Measurements from ENCODE around the gene CFDP1. TPM values are rescaled to one million over a fixed set of nuclear protein-coding genes. Genes with fewer than 3 reads are reported as not detected.

CFDP1 gene
- total and polyA plus RNA-seq, 2 of the 13 experiments (the other 11 are each of a cell fraction or from before 2014, with no cell fraction given), result 78.6 to 153 TPM

DNA sequence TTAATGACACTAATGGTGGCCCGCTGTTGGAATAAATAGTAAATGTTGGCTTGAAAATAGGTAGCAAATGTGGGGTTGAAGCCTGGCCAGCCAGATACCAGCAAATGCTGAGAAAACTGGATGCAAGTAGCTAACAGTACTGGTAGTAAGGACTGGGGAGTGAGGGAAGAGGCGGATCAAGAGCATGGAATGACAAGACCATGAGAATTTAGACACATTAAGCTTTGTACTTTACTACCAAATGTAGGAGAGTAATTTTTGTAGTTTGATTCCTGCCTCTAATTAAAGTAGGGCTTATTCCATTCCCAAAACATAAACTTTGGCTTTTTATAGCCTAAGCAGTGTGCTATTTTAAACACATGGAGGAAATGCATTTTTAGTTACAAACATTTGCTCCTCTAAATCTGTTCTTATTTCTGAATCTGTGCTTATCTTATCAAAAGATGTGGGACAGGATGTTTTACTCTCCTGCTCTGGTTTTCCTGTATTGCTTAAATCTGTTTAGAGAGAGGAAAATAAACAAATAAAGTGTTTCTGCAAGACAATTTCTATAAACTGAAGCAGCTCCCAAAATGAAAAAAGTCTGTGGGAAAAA, 44.1 kb downstream of the CFDP1 start:
- in situ Hi-C loops (cut with HindIII; ENCODE audit: extremely low pct_ligation_motif_present, low pct_unique_long_range_greater_than_20kb) (loop anchor here (5.0 kb wide), 1 partner anchor 192 kb away; no protein-coding TSS in a partner anchor), intact Hi-C loops (cut with micrococcal nuclease; ENCODE audit: unreplicated experiment) (loop anchor here (5.0 kb wide), 1 partner anchor 137 kb away; the partner anchor contains the start of gene BCAR1)
- ATAC-seq, result no peak
- H3K4me2 ChIP-seq (ENCODE audit: low read depth, low read length), result no peak overlapping the region
- TF ChIP-seq ZNF616 (CRISPR knock-in tag; IDR thresholded peaks at IDR 0.05; ENCODE audit: low read depth), result no peak
- TF ChIP-seq, protein P1, sequence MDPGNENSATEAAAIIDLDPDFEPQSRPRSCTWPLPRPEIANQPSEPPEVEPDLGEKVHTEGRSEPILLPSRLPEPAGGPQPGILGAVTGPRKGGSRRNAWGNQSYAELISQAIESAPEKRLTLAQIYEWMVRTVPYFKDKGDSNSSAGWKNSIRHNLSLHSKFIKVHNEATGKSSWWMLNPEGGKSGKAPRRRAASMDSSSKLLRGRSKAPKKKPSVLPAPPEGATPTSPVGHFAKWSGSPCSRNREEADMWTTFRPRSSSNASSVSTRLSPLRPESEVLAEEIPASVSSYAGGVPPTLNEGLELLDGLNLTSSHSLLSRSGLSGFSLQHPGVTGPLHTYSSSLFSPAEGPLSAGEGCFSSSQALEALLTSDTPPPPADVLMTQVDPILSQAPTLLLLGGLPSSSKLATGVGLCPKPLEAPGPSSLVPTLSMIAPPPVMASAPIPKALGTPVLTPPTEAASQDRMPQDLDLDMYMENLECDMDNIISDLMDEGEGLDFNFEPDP (CRISPR knock-in tag; conservative IDR thresholded peaks at IDR 0.05), result no peak
- TF ChIP-seq, protein P2, sequence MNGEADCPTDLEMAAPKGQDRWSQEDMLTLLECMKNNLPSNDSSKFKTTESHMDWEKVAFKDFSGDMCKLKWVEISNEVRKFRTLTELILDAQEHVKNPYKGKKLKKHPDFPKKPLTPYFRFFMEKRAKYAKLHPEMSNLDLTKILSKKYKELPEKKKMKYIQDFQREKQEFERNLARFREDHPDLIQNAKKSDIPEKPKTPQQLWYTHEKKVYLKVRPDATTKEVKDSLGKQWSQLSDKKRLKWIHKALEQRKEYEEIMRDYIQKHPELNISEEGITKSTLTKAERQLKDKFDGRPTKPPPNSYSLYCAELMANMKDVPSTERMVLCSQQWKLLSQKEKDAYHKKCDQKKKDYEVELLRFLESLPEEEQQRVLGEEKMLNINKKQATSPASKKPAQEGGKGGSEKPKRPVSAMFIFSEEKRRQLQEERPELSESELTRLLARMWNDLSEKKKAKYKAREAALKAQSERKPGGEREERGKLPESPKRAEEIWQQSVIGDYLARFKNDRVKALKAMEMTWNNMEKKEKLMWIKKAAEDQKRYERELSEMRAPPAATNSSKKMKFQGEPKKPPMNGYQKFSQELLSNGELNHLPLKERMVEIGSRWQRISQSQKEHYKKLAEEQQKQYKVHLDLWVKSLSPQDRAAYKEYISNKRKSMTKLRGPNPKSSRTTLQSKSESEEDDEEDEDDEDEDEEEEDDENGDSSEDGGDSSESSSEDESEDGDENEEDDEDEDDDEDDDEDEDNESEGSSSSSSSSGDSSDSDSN (CRISPR knock-in tag; IDR thresholded peaks at IDR 0.05), result no peak
- H3K4me1 ChIP-seq (ENCODE audit: insufficient read depth, low read length), result no peaks in the 10 kb centered on the region
- no peaks in the 10 kb centered on the region for H3K79me2 ChIP-seq (ENCODE audit: insufficient read depth, low read length)
- H2AFZ ChIP-seq (ENCODE audit: low read length), result no peak overlapping the region
- ChIA-PET CTCF (ENCODE audit: low intra/inter-chr PET ratio, low total read pairs) (no interaction called here), POLR2A (no interaction called here)
- 95% methylated on average over 2 of the region's 2 CpGs for WGBS (ENCODE audit: low lambda C conversion rate)
- H3K36me3 ChIP-seq (replicated peaks in 1 of 2; ENCODE audit: control insufficient read depth in 1 of 2, insufficient read depth in 2 of 2, low read length in 2 of 2), result peaks cover 20 to 54% of the 10 kb centered on the region in 2 experiments
- no peak overlapping the region for H3K4me3 ChIP-seq (replicated peaks in 1 of 3; ENCODE audit: insufficient read depth in 1 of 3, low read depth in 2 of 3, low read length in 3 of 3)
- H3K27me3 ChIP-seq (ENCODE audit: control insufficient read depth in 1 of 2, insufficient read depth in 2 of 2, low read length in 2 of 2), result no peaks in the 10 kb centered on the region
- no peak for FAIRE-seq
- BruUV-seq (replicated peaks), result no TSS peak
- no peak for DNase-seq (ENCODE audit: low spot score)
- 0 out of 2 replicates have a peak, but pooled peaks cover 5% of the 10 kb centered on the region for H4K20me1 ChIP-seq (ENCODE audit: insufficient read depth, low read length)
- H3K27ac ChIP-seq (ENCODE audit: extremely low read length, insufficient read depth, low read length), result no peak overlapping the region
- no peak overlapping the region for H3K9ac ChIP-seq (ENCODE audit: insufficient read depth, low read depth, low read length)
- H3K9me3 ChIP-seq (ENCODE audit: low read length), result no peaks in the 10 kb centered on the region

Measured in HepG2 (cell line).